Measurements from ENCODE around the gene KMT2D. TPM values are rescaled to one million over a fixed set of nuclear protein-coding genes. Genes with fewer than 3 reads are reported as not detected.

The KMT2D gene
- total RNA-seq, 2 experiments from 2014 or later, result 41.8 to 129 TPM

- Histone ChIP-seq H3K27ac (ENCODE audit: low read depth, low read length, poor library complexity, severe bottlenecking) (no peak overlapping the region), H3K4me2 (ENCODE audit: low read length) (no peak overlapping the region), H2AFZ (ENCODE audit: low read length) (no peak overlapping the region), H3K4me1 (ENCODE audit: insufficient read depth, low read length, poor library complexity, severe bottlenecking) (no peaks in the 10 kb centered on the region), H3K79me2 (ENCODE audit: insufficient read depth, low read depth, low read length) (no peaks in the 10 kb centered on the region), H4K20me1 (ENCODE audit: insufficient read depth, low read length) (no peaks in the 10 kb centered on the region), H3K9me3 (ENCODE audit: low read length) (no peaks in the 10 kb centered on the region), H3K36me3 (ENCODE audit: insufficient read depth, low read length) (peaks cover 97% of the 10 kb centered on the region), H3K9me2 (ENCODE audit: insufficient read depth, low read length) (no peaks in the 10 kb centered on the region), H3K4me3 (ENCODE audit: low read depth, low read length, poor library complexity, severe bottlenecking) (no peak overlapping the region)
- BruUV-seq (replicated peaks), result TSS peak; percentile 22
- ChIA-PET CTCF (ENCODE audit: unreplicated experiment) (no interaction called here), POLR2A (interaction anchor here (0.5 kb wide), 1 partner anchor 75 kb away, joined by 4 read pairs; no protein-coding TSS in a partner anchor)
- no peak for DNase-seq (ENCODE audit: low spot score)
- TF ChIP-seq EZH2phosphoT487 (IDR thresholded peaks at IDR 0.05; ENCODE audit: borderline replicate concordance, low read depth, low read length) (no peak), CTCF (conservative IDR thresholded peaks at IDR 0.05; ENCODE audit: low read length) (no peak)
- intact Hi-C loops (cut with micrococcal nuclease; ENCODE audit: unreplicated experiment), result no loop called here
Observed at GRCh38 chr12:49033611-49034285, 26.8 kb downstream of the KMT2D start.

- no peak for DNase-seq (ENCODE audit: low spot score)
- POLR2A ChIA-PET, result interaction anchor here (0.5 kb wide), 1 partner anchor 74 kb away, joined by 4 read pairs; no protein-coding TSS in a partner anchor
- TF ChIP-seq CTCF (conservative IDR thresholded peaks at IDR 0.05; ENCODE audit: low read length), result no peak
- no peak for TF ChIP-seq EZH2phosphoT487 (IDR thresholded peaks at IDR 0.05; ENCODE audit: borderline replicate concordance, low read depth, low read length)
Observed at GRCh38 chr12:49032679-49033447, 27.7 kb downstream of the KMT2D start.

GRCh38 chr12:49032276-49032675 lies 28.3 kb downstream of the KMT2D start:
- POLR2A ChIA-PET, result no interaction called here
- H3K9me2 ChIP-seq (ENCODE audit: insufficient read depth, low read length), result no peaks in the 10 kb centered on the region
- no peak for TF ChIP-seq CTCF (conservative IDR thresholded peaks at IDR 0.05; ENCODE audit: low read length)
- no peak for TF ChIP-seq EZH2phosphoT487 (IDR thresholded peaks at IDR 0.05; ENCODE audit: borderline replicate concordance, low read depth, low read length)
- no peak overlapping the region for H3K4me2 ChIP-seq (ENCODE audit: low read length)
- no peak for DNase-seq (ENCODE audit: low spot score)
- BruUV-seq (replicated peaks), result no TSS peak
- H3K36me3 ChIP-seq (ENCODE audit: insufficient read depth, low read length), result peaks cover 97% of the 10 kb centered on the region
- H3K4me3 ChIP-seq (ENCODE audit: low read depth, low read length, poor library complexity, severe bottlenecking), result no peak overlapping the region
- H4K20me1 ChIP-seq (ENCODE audit: insufficient read depth, low read length), result no peaks in the 10 kb centered on the region
- no peak overlapping the region for H3K27ac ChIP-seq (ENCODE audit: low read depth, low read length, poor library complexity, severe bottlenecking)
- CTCF ChIA-PET (ENCODE audit: unreplicated experiment), result no interaction called here
- H2AFZ ChIP-seq (ENCODE audit: low read length), result no peak overlapping the region
- intact Hi-C loops (cut with micrococcal nuclease; ENCODE audit: unreplicated experiment), result no loop called here
- H3K79me2 ChIP-seq (ENCODE audit: insufficient read depth, low read depth, low read length), result no peaks in the 10 kb centered on the region
- no peaks in the 10 kb centered on the region for H3K9me3 ChIP-seq (ENCODE audit: low read length)
- no peaks in the 10 kb centered on the region for H3K4me1 ChIP-seq (ENCODE audit: insufficient read depth, low read length, poor library complexity, severe bottlenecking)

More at GRCh38 chr12:49032679-49033447, 27.7 kb downstream of the KMT2D start:
- no TSS peak for BruUV-seq (replicated peaks)
- H3K27ac ChIP-seq (ENCODE audit: low read depth, low read length, poor library complexity, severe bottlenecking), result no peak overlapping the region
- H3K9me2 ChIP-seq (ENCODE audit: insufficient read depth, low read length), result no peaks in the 10 kb centered on the region
- CTCF ChIA-PET (ENCODE audit: unreplicated experiment), result no interaction called here
- H2AFZ ChIP-seq (ENCODE audit: low read length), result no peak overlapping the region
- no peaks in the 10 kb centered on the region for H3K4me1 ChIP-seq (ENCODE audit: insufficient read depth, low read length, poor library complexity, severe bottlenecking)
- H3K4me3 ChIP-seq (ENCODE audit: low read depth, low read length, poor library complexity, severe bottlenecking), result no peak overlapping the region
- no peaks in the 10 kb centered on the region for H3K9me3 ChIP-seq (ENCODE audit: low read length)
- H3K36me3 ChIP-seq (ENCODE audit: insufficient read depth, low read length), result peaks cover 97% of the 10 kb centered on the region
- H3K79me2 ChIP-seq (ENCODE audit: insufficient read depth, low read depth, low read length), result no peaks in the 10 kb centered on the region
- intact Hi-C loops (cut with micrococcal nuclease; ENCODE audit: unreplicated experiment), result no loop called here
- no peaks in the 10 kb centered on the region for H4K20me1 ChIP-seq (ENCODE audit: insufficient read depth, low read length)
- no peak overlapping the region for H3K4me2 ChIP-seq (ENCODE audit: low read length)
